Fibroblast of pulmonary artery (primary cell): ENCODE measurements around the gene ZNF300.
A peak's percentile ranks its signal among the peaks of the same experiment; 100 is the strongest.

ENCODE experiments used
- DNase-seq: peaks from one replicate; pipeline ENCODE4 v3.0.0-alpha.2; 2010; ENCODE audit warnings: low read depth
- H3K4me3 ChIP-seq: replicated peaks from 2 replicates; pipeline ENCODE4 v1.5.1; 2011; ENCODE audit warnings: low read depth, mild to moderate bottlenecking, control low read depth, low read length, moderate library complexity
- TF ChIP-seq, protein P1 (sequence below): IDR thresholded peaks from 2 replicates; pipeline ENCODE4 v1.5.1; 2011; ENCODE audit warnings: mild to moderate bottlenecking, control low read depth, low read length, inconsistent platforms; ENCODE audit errors: missing control alignments

Gene ZNF300

DNA sequence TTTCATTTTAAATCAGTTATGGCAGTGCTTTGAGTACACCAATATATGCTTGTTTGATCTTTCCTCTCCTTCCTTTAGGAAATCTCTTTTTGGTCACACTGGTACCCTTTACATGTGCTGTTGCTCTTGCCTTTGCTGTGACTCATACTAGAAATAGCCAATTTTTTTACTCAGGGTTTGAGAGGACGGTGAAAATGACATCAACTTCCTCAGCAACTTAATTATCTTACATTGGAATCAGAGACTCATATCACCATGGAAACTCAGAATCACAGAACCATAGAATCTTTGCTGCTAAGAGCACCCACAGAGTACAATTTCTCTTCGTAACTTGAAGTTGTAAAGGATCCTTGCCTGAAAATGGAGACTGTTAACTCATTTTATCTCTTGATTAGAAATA is 13.8 kb upstream of the ZNF300 start:
- DNase-seq = peak; percentile 18
- TF ChIP-seq, protein P1, sequence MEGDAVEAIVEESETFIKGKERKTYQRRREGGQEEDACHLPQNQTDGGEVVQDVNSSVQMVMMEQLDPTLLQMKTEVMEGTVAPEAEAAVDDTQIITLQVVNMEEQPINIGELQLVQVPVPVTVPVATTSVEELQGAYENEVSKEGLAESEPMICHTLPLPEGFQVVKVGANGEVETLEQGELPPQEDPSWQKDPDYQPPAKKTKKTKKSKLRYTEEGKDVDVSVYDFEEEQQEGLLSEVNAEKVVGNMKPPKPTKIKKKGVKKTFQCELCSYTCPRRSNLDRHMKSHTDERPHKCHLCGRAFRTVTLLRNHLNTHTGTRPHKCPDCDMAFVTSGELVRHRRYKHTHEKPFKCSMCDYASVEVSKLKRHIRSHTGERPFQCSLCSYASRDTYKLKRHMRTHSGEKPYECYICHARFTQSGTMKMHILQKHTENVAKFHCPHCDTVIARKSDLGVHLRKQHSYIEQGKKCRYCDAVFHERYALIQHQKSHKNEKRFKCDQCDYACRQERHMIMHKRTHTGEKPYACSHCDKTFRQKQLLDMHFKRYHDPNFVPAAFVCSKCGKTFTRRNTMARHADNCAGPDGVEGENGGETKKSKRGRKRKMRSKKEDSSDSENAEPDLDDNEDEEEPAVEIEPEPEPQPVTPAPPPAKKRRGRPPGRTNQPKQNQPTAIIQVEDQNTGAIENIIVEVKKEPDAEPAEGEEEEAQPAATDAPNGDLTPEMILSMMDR = no peak
- H3K4me3 ChIP-seq = no peak overlapping the region

DNA sequence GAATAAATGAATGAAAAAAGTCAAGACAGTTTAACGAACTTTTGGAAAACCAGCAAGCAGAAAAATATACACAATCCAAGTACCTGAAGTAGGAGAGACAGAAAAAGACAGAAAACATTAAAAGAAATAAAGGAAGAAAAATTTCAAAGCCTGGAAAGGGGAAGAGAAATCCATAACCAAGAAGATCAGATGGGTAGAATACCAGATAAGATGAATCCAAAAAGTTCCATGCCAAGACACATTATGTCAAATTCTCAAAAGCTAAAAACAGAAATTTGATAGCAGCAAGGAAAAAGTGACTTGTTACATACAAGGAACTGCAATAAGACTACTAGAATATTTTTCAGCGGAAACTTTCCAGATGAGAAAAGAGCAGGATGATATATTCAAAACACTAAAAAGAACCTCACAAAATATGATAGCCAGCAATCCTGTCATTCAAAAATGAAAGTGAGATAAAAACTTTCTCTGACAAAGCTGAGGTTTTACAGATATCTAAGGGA is 7.6 kb upstream of the ZNF300 start:
- TF ChIP-seq, protein P1 = no peak
- no peak overlapping the region for H3K4me3 ChIP-seq
- no peak for DNase-seq

DNA sequence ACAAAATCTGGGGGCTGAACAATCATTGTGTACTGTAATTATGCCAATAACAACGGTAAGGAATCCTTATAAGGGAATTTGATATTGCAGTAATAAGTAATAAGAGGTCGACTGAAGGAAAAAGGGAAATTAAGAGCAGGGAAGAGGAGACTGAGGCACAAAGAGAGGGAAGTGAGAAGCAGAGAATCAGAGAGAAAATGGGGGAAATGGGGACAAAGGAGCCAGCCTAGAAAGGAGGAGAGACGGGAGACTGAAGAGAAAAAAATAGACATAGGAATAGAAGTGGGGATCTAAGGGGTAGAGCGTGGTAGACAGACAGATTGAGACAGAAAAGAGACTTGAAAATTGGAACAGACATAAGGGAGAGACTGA is 518 bp upstream of the ZNF300 start:
- DNase-seq = no peak
- H3K4me3 ChIP-seq = peak overlapping the region; percentile 65
- TF ChIP-seq, protein P1 = no peak

DNA sequence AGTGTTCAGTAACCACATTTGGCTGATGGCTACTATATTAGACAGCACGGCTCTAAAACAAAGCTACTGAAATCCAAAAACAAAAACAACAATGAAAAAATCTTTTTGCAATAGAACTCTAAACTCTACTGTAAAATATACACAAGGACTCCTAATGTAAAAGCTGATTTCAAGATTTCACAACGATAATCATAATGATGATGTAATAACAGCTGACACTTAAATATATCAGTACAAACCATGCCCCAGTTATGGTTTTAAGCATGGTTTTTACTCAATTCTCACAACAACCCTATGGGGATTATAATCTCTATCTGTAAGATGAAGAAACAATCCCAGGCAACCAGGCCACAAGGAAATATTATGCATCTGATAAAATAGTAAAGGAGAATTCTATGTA is 3.3 kb downstream of the ZNF300 start:
- no peak for DNase-seq
- no peak overlapping the region for H3K4me3 ChIP-seq
- TF ChIP-seq, protein P1 = no peak

DNA sequence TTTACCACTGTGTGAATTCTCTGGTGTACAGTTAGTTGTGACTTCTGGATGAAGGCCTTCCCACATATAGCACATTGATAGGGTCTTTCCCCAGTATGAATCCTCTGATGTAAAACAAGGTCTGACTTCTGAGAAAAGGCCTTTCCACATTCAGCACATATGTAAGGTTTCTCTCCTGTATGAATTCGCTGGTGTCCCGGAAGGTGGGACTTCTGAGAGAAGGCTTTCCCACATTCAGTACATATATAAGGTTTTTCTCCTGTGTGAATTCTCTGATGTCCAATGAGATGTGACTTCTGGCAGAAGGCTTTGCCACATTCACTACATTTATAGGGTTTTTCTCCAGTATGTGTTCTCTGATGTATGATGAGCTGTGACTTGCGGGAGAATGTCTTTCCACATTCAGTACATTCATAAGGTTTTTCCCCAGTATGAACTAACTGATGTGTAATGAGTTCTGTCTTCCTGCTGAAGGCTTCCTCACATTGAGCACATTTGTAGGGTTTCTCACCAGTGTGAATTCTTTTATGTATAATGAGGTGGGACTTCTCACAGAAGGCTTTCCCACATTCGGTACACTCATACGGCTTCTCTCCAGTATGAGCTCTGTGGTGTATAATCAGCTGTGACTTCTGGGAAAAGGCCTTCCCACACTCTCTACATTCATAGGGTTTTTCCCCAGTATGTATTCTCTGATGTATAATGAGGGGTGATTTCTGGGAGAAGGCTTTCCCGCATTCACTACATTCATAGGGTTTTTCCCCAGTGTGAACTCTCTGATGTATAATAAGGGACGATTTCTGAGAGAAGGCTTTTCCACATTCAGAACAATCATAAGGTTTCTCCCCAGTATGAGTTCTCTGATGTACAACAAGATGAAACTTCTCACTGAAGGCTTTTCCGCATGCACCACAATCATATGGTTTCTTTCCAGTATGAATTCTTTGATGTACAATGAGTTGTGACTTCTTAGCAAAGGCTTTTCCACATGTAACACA is 9.1 kb downstream of the ZNF300 start:
- peak; percentile 3 for DNase-seq
- TF ChIP-seq, protein P1 = no peak

DNA sequence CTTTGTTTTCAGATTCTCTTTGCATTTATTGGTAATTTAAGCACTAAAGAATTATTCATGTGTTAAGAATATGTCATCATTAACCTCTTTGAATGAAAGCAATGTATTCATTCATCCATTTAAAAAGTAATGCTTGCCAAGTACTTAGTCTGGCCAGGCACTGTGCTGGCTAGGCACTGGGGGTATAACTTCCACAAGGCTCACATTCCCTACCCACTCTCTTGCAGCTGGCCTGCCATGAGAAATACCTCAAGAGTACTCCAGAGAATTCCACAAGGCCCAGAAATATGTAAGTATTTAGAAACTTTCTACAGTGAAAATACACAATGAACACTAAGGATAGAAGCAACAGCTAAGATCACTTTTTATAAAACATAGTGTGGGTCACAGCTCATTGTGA is 25.4 kb downstream of the ZNF300 start:
- H3K4me3 ChIP-seq = no peak overlapping the region
- DNase-seq = no peak

More for the DNA sequence above, 9.1 kb downstream of the ZNF300 start:
- no peak overlapping the region for H3K4me3 ChIP-seq

More for the DNA sequence above, 25.4 kb downstream of the ZNF300 start:
- TF ChIP-seq, protein P1 = no peak
